SU-DHL-6 (cell line): ENCODE results near the gene GOLGA7B.

Experiments
- EZH2phosphoT487 ChIP-seq: fragments of 200-600 bp; sonication (generic), shearing (Covaris generic); conservative IDR thresholded peaks from 2 replicates; pipeline ENCODE4 v1.6.1; 2018; ENCODE audit warnings: mild to moderate bottlenecking, antibody characterized with exemption, low read length, moderate library complexity, mixed read lengths
- TF ChIP-seq, protein P1 (sequence below): fragments of 200-600 bp; sonication (generic); IDR thresholded peaks from one replicate; pipeline ENCODE4 v1.5.1; 2017; ENCODE audit warnings: antibody characterized with exemption, mild to moderate bottlenecking, low read length, moderate library complexity; ENCODE audit not compliant: insufficient read depth, poor library complexity, severe bottlenecking

DNA sequence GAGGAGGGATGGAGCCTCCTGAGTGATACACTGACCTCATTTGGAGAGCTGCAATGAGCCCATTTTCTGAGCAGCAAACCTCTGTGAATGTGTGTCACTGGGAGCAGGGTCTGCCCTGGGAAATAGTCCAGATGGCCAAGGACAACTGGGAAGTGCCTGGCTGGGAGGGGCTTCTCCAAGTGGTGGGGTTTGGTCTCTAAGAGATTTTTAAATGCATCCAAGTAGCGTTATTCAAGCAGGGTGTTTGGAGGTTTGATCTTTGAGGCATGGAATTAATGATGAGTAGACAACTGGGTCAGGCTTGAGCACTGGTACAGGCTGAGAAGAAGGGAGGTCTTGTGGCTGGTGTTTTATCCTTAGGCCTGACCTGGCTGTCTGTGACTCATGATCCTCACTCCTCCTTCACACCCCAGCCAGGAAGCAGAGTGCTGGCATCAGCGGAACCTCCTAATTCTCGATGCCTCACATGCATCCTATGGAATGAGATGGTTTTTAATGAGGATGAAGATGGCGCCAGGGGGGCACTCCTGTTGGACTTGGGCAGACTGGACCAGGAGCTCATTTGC is 3.3 kb downstream of the GOLGA7B start:
- TF ChIP-seq, protein P1, sequence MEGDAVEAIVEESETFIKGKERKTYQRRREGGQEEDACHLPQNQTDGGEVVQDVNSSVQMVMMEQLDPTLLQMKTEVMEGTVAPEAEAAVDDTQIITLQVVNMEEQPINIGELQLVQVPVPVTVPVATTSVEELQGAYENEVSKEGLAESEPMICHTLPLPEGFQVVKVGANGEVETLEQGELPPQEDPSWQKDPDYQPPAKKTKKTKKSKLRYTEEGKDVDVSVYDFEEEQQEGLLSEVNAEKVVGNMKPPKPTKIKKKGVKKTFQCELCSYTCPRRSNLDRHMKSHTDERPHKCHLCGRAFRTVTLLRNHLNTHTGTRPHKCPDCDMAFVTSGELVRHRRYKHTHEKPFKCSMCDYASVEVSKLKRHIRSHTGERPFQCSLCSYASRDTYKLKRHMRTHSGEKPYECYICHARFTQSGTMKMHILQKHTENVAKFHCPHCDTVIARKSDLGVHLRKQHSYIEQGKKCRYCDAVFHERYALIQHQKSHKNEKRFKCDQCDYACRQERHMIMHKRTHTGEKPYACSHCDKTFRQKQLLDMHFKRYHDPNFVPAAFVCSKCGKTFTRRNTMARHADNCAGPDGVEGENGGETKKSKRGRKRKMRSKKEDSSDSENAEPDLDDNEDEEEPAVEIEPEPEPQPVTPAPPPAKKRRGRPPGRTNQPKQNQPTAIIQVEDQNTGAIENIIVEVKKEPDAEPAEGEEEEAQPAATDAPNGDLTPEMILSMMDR: no peak
- no peak for TF ChIP-seq EZH2phosphoT487
